ENCODE measurements around the gene CORO2A. TPM values are rescaled to one million over a fixed set of nuclear protein-coding genes. Genes with fewer than 3 reads are reported as not detected.

Gene CORO2A
- 0.25 and 0.44 TPM in 2 replicates for total RNA-seq (2012; rRNA removed)

GRCh38 chr9:98192503-98193335, at the start of gene CORO2A:
Gene CORO2A (minus strand): TSS chr9:98192637. CDS start chr9:98157660, 34,977 bp downstream.
- H3K27me3 ChIP-seq (ENCODE audit: control insufficient read depth, insufficient read depth, low read length) = no peaks in the 10 kb centered on the region
- peak within 1 kb of the TSS; percentile 77 for H3K4me3 ChIP-seq (ENCODE audit: low read length)
- peak within 1 kb of the TSS; percentile 75 for H3K9ac ChIP-seq (ENCODE audit: low read depth, low read length)
- H3K4me2 ChIP-seq (ENCODE audit: low read length) = peak within 1 kb of the TSS; percentile 95
- H3K4me1 ChIP-seq (ENCODE audit: control insufficient read depth, insufficient read depth, low read length) = peaks cover 10% of the 10 kb centered on the region
- H3K9me3 ChIP-seq (replicated peaks; ENCODE audit: low read length) = no peaks in the 10 kb centered on the region
- H3K36me3 ChIP-seq (ENCODE audit: insufficient read depth, low read length) = peaks cover 2% of the 10 kb centered on the region

DNA sequence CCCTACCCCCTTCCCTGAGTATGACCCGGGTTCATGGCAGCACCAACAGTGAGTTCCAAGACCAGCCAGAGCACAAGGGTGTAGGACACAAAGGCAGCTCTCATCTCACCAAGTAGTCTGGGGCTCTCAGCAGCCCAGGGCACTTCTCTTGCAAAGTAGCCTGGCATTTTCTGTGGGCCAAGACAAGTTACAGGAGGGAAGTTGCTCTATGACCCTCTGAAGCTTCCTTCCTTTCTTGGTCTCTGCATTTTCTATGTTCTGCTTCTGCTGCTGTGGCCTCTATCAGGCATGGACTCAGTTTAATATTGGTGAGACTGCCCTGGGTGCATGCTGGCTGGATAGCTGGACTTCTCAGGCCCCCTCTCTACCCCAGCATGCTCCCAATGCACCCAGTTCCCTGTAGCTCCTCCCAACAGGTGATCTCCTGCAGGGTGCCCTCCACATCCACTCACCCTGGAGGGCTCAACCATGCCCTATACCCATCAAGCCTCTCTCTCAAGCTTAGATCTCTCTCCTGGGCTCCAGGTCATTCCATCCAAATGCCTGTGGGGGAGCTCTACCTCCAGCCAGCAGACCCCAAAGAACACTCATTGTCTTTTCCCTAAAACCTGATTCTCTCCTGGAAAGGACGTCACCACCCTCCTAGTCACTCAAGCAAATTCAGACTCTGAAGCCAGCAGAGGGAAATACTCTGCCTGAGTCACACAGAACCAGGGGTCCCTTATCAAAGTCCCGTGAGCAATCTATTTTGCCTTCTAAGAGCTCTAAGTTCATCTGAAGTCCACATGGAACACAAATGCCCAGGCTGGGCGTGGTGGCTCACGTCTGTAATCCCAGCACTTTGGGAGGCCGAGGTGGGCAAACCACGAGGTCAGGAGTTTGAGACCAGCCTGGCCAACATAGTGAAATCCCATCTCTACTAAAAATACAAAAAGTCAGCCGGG, 49.2 kb upstream of the CORO2A start:
- no peaks in the 10 kb centered on the region for H3K9me3 ChIP-seq (replicated peaks; ENCODE audit: low read length)
- no peak overlapping the region for H3K4me3 ChIP-seq (ENCODE audit: low read length)
- no peak overlapping the region for H3K9ac ChIP-seq (ENCODE audit: low read depth, low read length)
- H3K4me1 ChIP-seq (ENCODE audit: control insufficient read depth, insufficient read depth, low read length) = peaks cover 8% of the 10 kb centered on the region
- H3K36me3 ChIP-seq (ENCODE audit: insufficient read depth, low read length) = peaks cover 57% of the 10 kb centered on the region
- H3K4me2 ChIP-seq (ENCODE audit: low read length) = no peak overlapping the region
- no peaks in the 10 kb centered on the region for H3K27me3 ChIP-seq (ENCODE audit: control insufficient read depth, insufficient read depth, low read length)

DNA sequence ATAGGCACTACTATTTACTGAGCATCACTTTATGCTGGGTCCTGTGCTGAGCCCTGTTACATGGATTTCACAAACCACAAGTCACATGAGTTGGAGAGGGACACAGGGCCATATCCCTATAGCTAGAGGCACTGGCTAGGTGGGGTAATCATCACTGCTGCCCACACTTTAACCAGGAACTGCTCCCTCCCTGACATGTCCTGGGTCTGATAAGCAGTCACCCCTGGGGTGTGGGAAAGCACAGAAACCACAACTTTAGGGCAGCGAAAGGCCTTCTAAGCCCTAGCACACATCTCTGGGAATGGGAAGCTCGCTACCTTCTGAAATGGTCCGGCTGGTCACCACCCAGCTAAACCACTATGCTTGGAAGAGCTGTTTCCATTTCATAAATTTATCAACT, 48.0 kb upstream of the CORO2A start:
- H3K27me3 ChIP-seq (ENCODE audit: control insufficient read depth, insufficient read depth, low read length) = no peaks in the 10 kb centered on the region
- H3K4me2 ChIP-seq (ENCODE audit: low read length) = no peak overlapping the region
- H3K9me3 ChIP-seq (replicated peaks; ENCODE audit: low read length) = no peaks in the 10 kb centered on the region
- H3K4me1 ChIP-seq (ENCODE audit: control insufficient read depth, insufficient read depth, low read length) = peaks cover 3% of the 10 kb centered on the region
- no peak overlapping the region for H3K4me3 ChIP-seq (ENCODE audit: low read length)
- H3K36me3 ChIP-seq (ENCODE audit: insufficient read depth, low read length) = peaks cover 59% of the 10 kb centered on the region
- no peak overlapping the region for H3K9ac ChIP-seq (ENCODE audit: low read depth, low read length)

- Histone ChIP-seq H3K4me1 (ENCODE audit: control insufficient read depth, insufficient read depth, low read length) (peaks cover 15% of the 10 kb centered on the region), H3K4me2 (ENCODE audit: low read length) (no peak overlapping the region), H3K4me3 (ENCODE audit: low read length) (no peak overlapping the region), H3K36me3 (ENCODE audit: insufficient read depth, low read length) (peaks cover 68% of the 10 kb centered on the region), H3K9ac (ENCODE audit: low read depth, low read length) (no peak overlapping the region), H3K27me3 (ENCODE audit: control insufficient read depth, insufficient read depth, low read length) (no peaks in the 10 kb centered on the region), H3K9me3 (replicated peaks; ENCODE audit: low read length) (no peaks in the 10 kb centered on the region)
Measured at GRCh38 chr9:98236901-98237487, 44.6 kb upstream of the CORO2A start.

- H3K36me3 ChIP-seq (ENCODE audit: insufficient read depth, low read length) = peaks cover 64% of the 10 kb centered on the region
- H3K4me3 ChIP-seq (ENCODE audit: low read length) = no peak overlapping the region
- H3K9ac ChIP-seq (ENCODE audit: low read depth, low read length) = no peak overlapping the region
- peaks cover 21% of the 10 kb centered on the region for H3K4me1 ChIP-seq (ENCODE audit: control insufficient read depth, insufficient read depth, low read length)
- no peaks in the 10 kb centered on the region for H3K9me3 ChIP-seq (replicated peaks; ENCODE audit: low read length)
- H3K4me2 ChIP-seq (ENCODE audit: low read length) = no peak overlapping the region
- H3K27me3 ChIP-seq (ENCODE audit: control insufficient read depth, insufficient read depth, low read length) = no peaks in the 10 kb centered on the region
Measured at GRCh38 chr9:98235126-98235525, 42.7 kb upstream of the CORO2A start.

DNA sequence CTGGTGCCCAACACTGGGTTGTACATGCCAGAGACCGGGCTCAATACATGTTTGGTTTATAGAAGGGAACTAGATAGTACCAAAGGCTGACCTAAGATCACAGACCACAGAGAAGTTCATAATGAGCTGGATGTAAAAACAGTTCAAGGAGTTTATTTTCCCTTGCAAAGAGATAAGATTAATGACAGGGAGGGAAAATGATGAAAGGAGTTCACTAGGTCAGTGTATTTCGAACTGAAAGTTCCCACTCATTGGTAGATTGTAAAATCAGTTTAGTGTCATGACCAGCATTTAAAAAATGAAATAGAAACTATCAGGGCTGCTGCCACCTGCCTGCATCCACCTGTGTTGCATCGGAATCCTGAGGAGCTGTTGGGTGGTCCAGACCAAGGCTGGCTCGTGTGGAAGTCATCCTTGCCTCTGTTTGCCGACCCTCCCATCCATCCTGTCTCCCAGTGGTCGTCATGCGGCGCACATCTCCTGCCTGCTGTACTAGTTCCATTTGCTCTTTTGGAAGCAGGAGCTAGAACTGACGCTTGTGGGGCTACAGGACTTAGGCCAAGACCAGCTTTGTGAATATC, 41.9 kb upstream of the CORO2A start:
- Histone ChIP-seq H3K4me2 (ENCODE audit: low read length) (no peak overlapping the region), H3K4me3 (ENCODE audit: low read length) (no peak overlapping the region), H3K9me3 (replicated peaks; ENCODE audit: low read length) (no peaks in the 10 kb centered on the region), H3K4me1 (ENCODE audit: control insufficient read depth, insufficient read depth, low read length) (peaks cover 21% of the 10 kb centered on the region), H3K36me3 (ENCODE audit: insufficient read depth, low read length) (peaks cover 64% of the 10 kb centered on the region), H3K27me3 (ENCODE audit: control insufficient read depth, insufficient read depth, low read length) (no peaks in the 10 kb centered on the region), H3K9ac (ENCODE audit: low read depth, low read length) (no peak overlapping the region)

- H3K4me1 ChIP-seq (ENCODE audit: control insufficient read depth, insufficient read depth, low read length) = peaks cover 22% of the 10 kb centered on the region
- no peak overlapping the region for H3K9ac ChIP-seq (ENCODE audit: low read depth, low read length)
Measured at GRCh38 chr9:98232926-98233325, 40.5 kb upstream of the CORO2A start.

GRCh38 chr9:98231770-98232478, 39.5 kb upstream of the CORO2A start:
- Histone ChIP-seq H3K36me3 (ENCODE audit: insufficient read depth, low read length) (peaks cover 80% of the 10 kb centered on the region), H3K27me3 (ENCODE audit: control insufficient read depth, insufficient read depth, low read length) (no peaks in the 10 kb centered on the region)

More at GRCh38 chr9:98232926-98233325, 40.5 kb upstream of the CORO2A start:
- Histone ChIP-seq H3K4me2 (ENCODE audit: low read length) (no peak overlapping the region), H3K27me3 (ENCODE audit: control insufficient read depth, insufficient read depth, low read length) (no peaks in the 10 kb centered on the region), H3K4me3 (ENCODE audit: low read length) (no peak overlapping the region), H3K36me3 (ENCODE audit: insufficient read depth, low read length) (peaks cover 74% of the 10 kb centered on the region), H3K9me3 (replicated peaks; ENCODE audit: low read length) (no peaks in the 10 kb centered on the region)

DNA sequence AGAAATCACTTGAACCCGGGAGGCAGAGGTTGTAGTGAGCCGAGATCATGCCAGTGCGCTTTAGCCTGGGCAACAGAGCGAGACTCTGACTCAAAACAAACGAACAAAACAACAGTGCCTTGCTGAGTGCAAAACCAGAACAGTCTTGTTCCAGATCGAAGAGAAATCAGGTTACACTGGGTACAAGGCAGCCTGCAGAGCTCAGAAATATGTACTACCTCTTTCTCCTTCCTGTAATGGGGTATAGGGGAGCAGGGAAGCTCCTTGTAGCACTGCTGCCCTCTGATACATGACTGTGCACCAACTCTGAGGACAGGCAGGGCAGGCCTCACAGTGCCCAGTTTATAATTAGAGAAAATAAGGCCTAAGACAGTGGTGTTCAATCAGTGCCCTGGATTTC, 38.4 kb upstream of the CORO2A start:
- Histone ChIP-seq H3K9ac (ENCODE audit: low read depth, low read length) (no peak overlapping the region), H3K27me3 (ENCODE audit: control insufficient read depth, insufficient read depth, low read length) (no peaks in the 10 kb centered on the region), H3K4me2 (ENCODE audit: low read length) (no peak overlapping the region), H3K4me3 (ENCODE audit: low read length) (no peak overlapping the region), H3K36me3 (ENCODE audit: insufficient read depth, low read length) (peaks cover 84% of the 10 kb centered on the region), H3K4me1 (ENCODE audit: control insufficient read depth, insufficient read depth, low read length) (peaks cover 38% of the 10 kb centered on the region), H3K9me3 (replicated peaks; ENCODE audit: low read length) (no peaks in the 10 kb centered on the region)

More at GRCh38 chr9:98231770-98232478, 39.5 kb upstream of the CORO2A start:
- H3K4me3 ChIP-seq (ENCODE audit: low read length) = no peak overlapping the region
- H3K4me2 ChIP-seq (ENCODE audit: low read length) = no peak overlapping the region
- H3K9ac ChIP-seq (ENCODE audit: low read depth, low read length) = peak overlapping the region; percentile 6
- H3K4me1 ChIP-seq (ENCODE audit: control insufficient read depth, insufficient read depth, low read length) = peaks cover 27% of the 10 kb centered on the region
- H3K9me3 ChIP-seq (replicated peaks; ENCODE audit: low read length) = no peaks in the 10 kb centered on the region

- H3K36me3 ChIP-seq (ENCODE audit: insufficient read depth, low read length) = peaks cover 85% of the 10 kb centered on the region
- H3K4me1 ChIP-seq (ENCODE audit: control insufficient read depth, insufficient read depth, low read length) = peaks cover 41% of the 10 kb centered on the region
- H3K9me3 ChIP-seq (replicated peaks; ENCODE audit: low read length) = no peaks in the 10 kb centered on the region
- no peak overlapping the region for H3K9ac ChIP-seq (ENCODE audit: low read depth, low read length)
- no peak overlapping the region for H3K4me2 ChIP-seq (ENCODE audit: low read length)
- no peak overlapping the region for H3K4me3 ChIP-seq (ENCODE audit: low read length)
- H3K27me3 ChIP-seq (ENCODE audit: control insufficient read depth, insufficient read depth, low read length) = no peaks in the 10 kb centered on the region
Measured at GRCh38 chr9:98230304-98230703, 37.9 kb upstream of the CORO2A start.

All from skeletal muscle satellite cell (primary cell).